ENCODE results near the gene HOXA13.

GRCh38 chr7:27224983-27225934, 25.4 kb upstream of the HOXA13 start:
- TF ChIP-seq SMC3 (IDR thresholded peaks at IDR 0.05; ENCODE audit: borderline replicate concordance, low read length) (no peak), CTCF (IDR thresholded peaks at IDR 0.05 in 2 of 3, conservative IDR thresholded peaks at IDR 0.05 in 1 of 3; ENCODE audit: control insufficient read depth in 2 of 3, extremely low read depth in 1 of 3, insufficient read depth in 1 of 3, low read depth in 3 of 3, low read length in 3 of 3) (no peak), ZNF24 (IDR thresholded peaks at IDR 0.05) (no peak), NKRF (conservative IDR thresholded peaks at IDR 0.05) (no peak), TAF1 (IDR thresholded peaks at IDR 0.05; ENCODE audit: borderline replicate concordance, low read depth, low read length) (no peak), POLR2AphosphoS5 (IDR thresholded peaks at IDR 0.05; ENCODE audit: low read length) (no peak), TARDBP (IDR thresholded peaks at IDR 0.05; ENCODE audit: borderline replicate concordance) (no peak), CEBPB (IDR thresholded peaks at IDR 0.05; ENCODE audit: borderline replicate concordance in 1 of 2, low read depth in 2 of 2, low read length in 2 of 2) (no peak), RAD21 (IDR thresholded peaks at IDR 0.05; ENCODE audit: insufficient read depth, low read depth, low read length) (no peak), MAX (IDR thresholded peaks at IDR 0.05; ENCODE audit: low read depth, low read length) (no peak), ELK1 (IDR thresholded peaks at IDR 0.05; ENCODE audit: low read depth, low read length) (no peak)
